ENCODE data around the gene WDR81. TPM values are rescaled to one million over a fixed set of nuclear protein-coding genes. Genes with fewer than 3 reads are reported as not detected.

Gene WDR81
- total RNA-seq, 1 donor from 2014 or later, result 16.0 TPM

DNA sequence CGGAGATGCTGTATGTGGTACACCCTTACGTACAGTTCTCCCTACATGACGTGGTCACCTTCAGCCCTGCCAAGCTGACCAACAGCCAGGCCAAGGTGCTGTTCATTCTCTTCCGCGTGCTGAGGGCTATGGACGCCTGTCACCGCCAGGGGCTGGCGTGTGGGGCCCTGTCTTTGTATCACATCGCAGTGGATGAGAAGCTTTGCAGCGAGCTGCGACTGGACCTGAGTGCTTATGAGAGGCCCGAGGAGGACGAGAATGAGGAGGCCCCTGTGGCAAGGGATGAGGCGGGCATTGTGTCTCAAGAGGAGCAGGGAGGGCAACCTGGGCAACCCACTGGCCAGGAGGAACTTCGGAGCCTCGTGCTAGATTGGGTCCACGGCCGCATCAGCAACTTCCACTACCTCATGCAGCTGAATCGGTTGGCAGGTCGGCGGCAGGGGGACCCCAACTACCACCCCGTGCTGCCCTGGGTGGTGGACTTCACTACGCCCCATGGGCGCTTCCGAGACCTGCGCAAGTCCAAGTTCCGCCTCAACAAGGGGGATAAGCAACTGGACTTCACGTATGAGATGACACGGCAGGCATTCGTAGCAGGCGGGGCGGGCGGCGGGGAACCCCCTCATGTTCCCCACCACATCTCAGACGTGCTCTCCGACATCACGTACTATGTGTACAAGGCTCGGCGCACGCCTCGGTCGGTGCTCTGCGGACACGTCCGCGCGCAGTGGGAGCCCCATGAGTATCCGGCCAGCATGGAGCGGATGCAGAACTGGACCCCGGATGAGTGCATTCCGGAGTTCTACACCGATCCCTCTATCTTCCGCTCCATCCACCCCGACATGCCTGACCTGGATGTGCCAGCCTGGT is 1.4 kb downstream of the WDR81 start:
- H3K4me3 Mint-ChIP-seq, result peak overlapping the region; percentile 81
- DNase-seq (ENCODE audit: extremely low spot score, unreplicated experiment), result no peak
- H3K27ac Mint-ChIP-seq, result no peak overlapping the region
- TF ChIP-seq, protein P1, sequence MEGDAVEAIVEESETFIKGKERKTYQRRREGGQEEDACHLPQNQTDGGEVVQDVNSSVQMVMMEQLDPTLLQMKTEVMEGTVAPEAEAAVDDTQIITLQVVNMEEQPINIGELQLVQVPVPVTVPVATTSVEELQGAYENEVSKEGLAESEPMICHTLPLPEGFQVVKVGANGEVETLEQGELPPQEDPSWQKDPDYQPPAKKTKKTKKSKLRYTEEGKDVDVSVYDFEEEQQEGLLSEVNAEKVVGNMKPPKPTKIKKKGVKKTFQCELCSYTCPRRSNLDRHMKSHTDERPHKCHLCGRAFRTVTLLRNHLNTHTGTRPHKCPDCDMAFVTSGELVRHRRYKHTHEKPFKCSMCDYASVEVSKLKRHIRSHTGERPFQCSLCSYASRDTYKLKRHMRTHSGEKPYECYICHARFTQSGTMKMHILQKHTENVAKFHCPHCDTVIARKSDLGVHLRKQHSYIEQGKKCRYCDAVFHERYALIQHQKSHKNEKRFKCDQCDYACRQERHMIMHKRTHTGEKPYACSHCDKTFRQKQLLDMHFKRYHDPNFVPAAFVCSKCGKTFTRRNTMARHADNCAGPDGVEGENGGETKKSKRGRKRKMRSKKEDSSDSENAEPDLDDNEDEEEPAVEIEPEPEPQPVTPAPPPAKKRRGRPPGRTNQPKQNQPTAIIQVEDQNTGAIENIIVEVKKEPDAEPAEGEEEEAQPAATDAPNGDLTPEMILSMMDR (conservative IDR thresholded peaks at IDR 0.05), result no peak
- H3K4me1 Mint-ChIP-seq (ENCODE audit: unreplicated experiment), result peaks cover 1% of the 10 kb centered on the region
- no peaks in the 10 kb centered on the region for H3K36me3 Mint-ChIP-seq
- H3K9me3 Mint-ChIP-seq, result no peaks in the 10 kb centered on the region
- H3K27me3 Mint-ChIP-seq, result no peaks in the 10 kb centered on the region

DNA sequence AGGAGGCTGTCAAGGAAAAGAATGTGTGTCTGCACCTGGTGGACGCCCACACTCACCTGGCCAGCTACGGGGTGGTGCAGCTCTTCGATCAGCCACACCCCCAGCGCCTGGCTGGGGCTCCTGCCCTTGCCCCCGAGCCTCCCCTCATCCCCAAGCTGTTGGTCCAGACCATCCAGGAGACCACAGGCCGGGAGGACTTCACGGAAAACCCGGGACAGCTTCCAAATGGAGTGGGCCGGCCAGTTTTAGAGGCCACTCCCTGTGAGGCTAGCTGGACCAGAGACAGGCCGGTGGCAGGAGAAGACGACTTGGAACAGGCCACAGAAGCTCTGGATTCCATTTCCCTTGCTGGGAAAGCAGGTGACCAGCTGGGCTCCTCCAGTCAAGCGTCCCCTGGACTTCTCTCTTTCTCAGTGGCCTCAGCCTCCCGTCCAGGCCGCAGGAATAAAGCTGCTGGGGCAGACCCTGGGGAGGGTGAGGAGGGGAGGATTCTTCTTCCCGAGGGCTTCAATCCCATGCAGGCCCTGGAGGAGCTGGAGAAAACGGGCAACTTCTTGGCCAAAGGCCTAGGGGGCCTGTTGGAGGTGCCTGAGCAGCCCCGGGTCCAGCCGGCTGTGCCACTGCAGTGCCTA is 2.2 kb downstream of the WDR81 start:
- TF ChIP-seq, protein P1 (conservative IDR thresholded peaks at IDR 0.05), result no peak

GRCh38 chr17:1727258-1727789 is 2.8 kb downstream of the WDR81 start:
- no peaks in the 10 kb centered on the region for H3K27me3 Mint-ChIP-seq
- no peaks in the 10 kb centered on the region for H3K36me3 Mint-ChIP-seq
- H3K4me1 Mint-ChIP-seq (ENCODE audit: unreplicated experiment), result no peaks in the 10 kb centered on the region
- no peak overlapping the region for H3K27ac Mint-ChIP-seq
- DNase-seq (ENCODE audit: extremely low spot score, unreplicated experiment), result no peak
- H3K4me3 Mint-ChIP-seq, result no peak overlapping the region
- TF ChIP-seq, protein P1 (conservative IDR thresholded peaks at IDR 0.05), result no peak
- H3K9me3 Mint-ChIP-seq, result no peaks in the 10 kb centered on the region

More for the DNA sequence above, 2.2 kb downstream of the WDR81 start:
- Mint-ChIP-seq H3K9me3 (no peaks in the 10 kb centered on the region), H3K27me3 (no peaks in the 10 kb centered on the region), H3K36me3 (no peaks in the 10 kb centered on the region), H3K4me3 (no peak overlapping the region), H3K27ac (no peak overlapping the region), H3K4me1 (ENCODE audit: unreplicated experiment) (no peaks in the 10 kb centered on the region)
- DNase-seq (ENCODE audit: extremely low spot score, unreplicated experiment), result no peak

DNA sequence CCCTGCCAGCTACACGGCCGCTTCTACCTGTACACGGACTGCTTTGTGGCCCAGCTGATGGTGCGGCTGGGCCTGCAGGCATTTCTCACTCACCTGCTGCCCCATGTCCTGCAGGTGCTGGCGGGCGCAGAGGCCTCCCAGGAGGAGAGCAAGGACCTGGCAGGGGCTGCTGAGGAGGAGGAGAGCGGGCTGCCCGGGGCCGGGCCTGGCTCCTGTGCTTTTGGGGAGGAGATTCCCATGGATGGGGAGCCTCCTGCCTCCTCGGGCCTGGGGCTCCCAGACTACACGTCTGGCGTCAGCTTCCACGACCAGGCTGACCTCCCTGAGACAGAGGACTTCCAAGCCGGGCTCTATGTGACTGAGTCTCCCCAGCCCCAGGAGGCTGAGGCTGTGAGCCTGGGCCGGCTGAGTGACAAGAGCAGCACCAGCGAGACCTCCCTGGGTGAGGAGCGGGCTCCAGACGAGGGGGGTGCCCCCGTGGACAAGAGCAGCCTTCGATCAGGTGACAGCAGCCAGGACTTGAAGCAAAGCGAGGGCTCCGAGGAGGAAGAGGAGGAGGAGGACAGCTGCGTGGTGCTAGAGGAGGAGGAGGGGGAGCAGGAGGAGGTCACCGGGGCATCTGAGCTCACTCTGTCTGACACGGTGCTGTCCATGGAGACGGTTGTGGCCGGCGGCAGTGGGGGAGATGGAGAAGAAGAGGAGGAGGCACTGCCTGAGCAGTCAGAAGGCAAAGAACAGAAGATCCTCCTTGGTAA is 3.5 kb downstream of the WDR81 start:
- TF ChIP-seq, protein P1 (conservative IDR thresholded peaks at IDR 0.05), result no peak
- no peaks in the 10 kb centered on the region for H3K36me3 Mint-ChIP-seq
- H3K4me1 Mint-ChIP-seq (ENCODE audit: unreplicated experiment), result no peaks in the 10 kb centered on the region
- no peaks in the 10 kb centered on the region for H3K27me3 Mint-ChIP-seq
- no peak overlapping the region for H3K27ac Mint-ChIP-seq
- H3K4me3 Mint-ChIP-seq, result no peak overlapping the region
- H3K9me3 Mint-ChIP-seq, result no peaks in the 10 kb centered on the region
- DNase-seq (ENCODE audit: extremely low spot score, unreplicated experiment), result no peak

DNA sequence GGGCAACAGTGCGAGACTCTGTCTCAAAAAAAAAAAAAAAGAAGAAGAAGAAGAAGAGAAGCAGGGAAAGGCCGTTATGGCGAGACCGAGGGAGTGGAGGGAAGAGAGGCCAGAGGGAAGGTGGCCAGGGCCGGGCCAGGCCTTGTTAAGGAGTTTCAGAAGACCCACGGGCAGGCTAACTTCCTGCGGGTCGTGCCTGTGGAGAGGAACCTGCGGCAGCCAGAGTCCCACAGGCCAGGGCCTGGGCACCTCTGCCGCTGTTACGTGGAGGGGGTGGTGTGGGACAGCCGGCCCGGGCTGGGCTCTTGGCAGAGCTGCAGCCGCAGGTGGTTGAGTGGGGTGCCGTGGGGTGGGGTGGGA is 5.4 kb downstream of the WDR81 start:
- TF ChIP-seq, protein P1 (conservative IDR thresholded peaks at IDR 0.05), result no peak
- H3K4me3 Mint-ChIP-seq, result no peak overlapping the region
- H3K27ac Mint-ChIP-seq, result no peak overlapping the region
- H3K4me1 Mint-ChIP-seq (ENCODE audit: unreplicated experiment), result no peaks in the 10 kb centered on the region
- no peaks in the 10 kb centered on the region for H3K27me3 Mint-ChIP-seq
- H3K9me3 Mint-ChIP-seq, result no peaks in the 10 kb centered on the region
- H3K36me3 Mint-ChIP-seq, result no peaks in the 10 kb centered on the region
- DNase-seq (ENCODE audit: extremely low spot score, unreplicated experiment), result no peak

Data from type B pancreatic cell (in vitro differentiated cells).